K562 (cell line): Measurements from ENCODE around the gene PLPPR2. TPM values are rescaled to one million over a fixed set of nuclear protein-coding genes. Genes with fewer than 3 reads are reported as not detected.

ENCODE experiments used
- ATAC-seq: fragments of 200-7000 bp; cut with Tn5 transposase; 3 replicates; pipeline ENCODE4 v1.9.1; 2020; ENCODE audit warnings: moderate library complexity
- BruUV-seq: library from RNA; stranded (reverse); fragments of 400-500 nt; replicated peaks from 2 replicates; lab custom pipeline; 2021; lab: Mats Ljungman, UMichigan
- CTCF ChIA-PET: fragments of 300-600 bp; formaldehyde crosslinking; extraction: SDS; loops from one replicate; lab custom pipeline; 2021; ENCODE audit warnings: low intra/inter-chr PET ratio; lab: Yijun Ruan, JAX
- POLR2A ChIA-PET: fragments of 300-600, 350-650 bp; sonication (Branson Sonifier 250); formaldehyde crosslinking; extraction: SDS; loops from one replicate; lab custom pipeline; 2021; ENCODE audit warnings: antibody characterized with exemption, inconsistent platforms; lab: Yijun Ruan, JAX
- DNase-seq, 4 experiments: peaks; one replicate each; pipeline versions ENCODE4 v3.0.0 to v3.0.0-alpha.2; 2011 to 2018; ENCODE audit warnings: low spot score in 3 of 4, mixed read lengths in 3 of 4; ENCODE audit errors: extremely low read depth in 1 of 4
- FAIRE-seq: peaks from 2 replicates; lab custom pipeline; 2011; peaks lifted over from hg19 to GRCh38; lab: Jason Lieb, UNC
- H2AFZ ChIP-seq: 2 replicates; pipeline ENCODE4 v1.6.0; 2011; ENCODE audit warnings: low read depth, low read length, control low read depth, inconsistent platforms
- H3K27ac ChIP-seq: fragments of 200-600 bp; 3 replicates; pipeline ENCODE4 v1.8.0; 2011; ENCODE audit warnings: low read depth, mild to moderate bottlenecking, control low read depth, inconsistent platforms, low read length, moderate library complexity, mixed read lengths; ENCODE audit errors: extremely low read depth
- H3K27me3 ChIP-seq, 2 experiments: fragments of 300-600 bp in 1 of 2; 2 replicates in 1 of 2; 3 replicates in 1 of 2; pipeline versions ENCODE4 v1.6.0 to v1.8.0; 2011; ENCODE audit warnings: inconsistent platforms in 2 of 2, low read length in 2 of 2, mild to moderate bottlenecking in 1 of 2, mixed read lengths in 1 of 2, moderate library complexity in 1 of 2; ENCODE audit not compliant: control insufficient read depth in 2 of 2, insufficient read depth in 2 of 2
- H3K36me3 ChIP-seq: fragments of 300-600 bp; 3 replicates; pipeline ENCODE4 v1.8.0; 2011; ENCODE audit warnings: mild to moderate bottlenecking, low read length, inconsistent platforms; ENCODE audit not compliant: control insufficient read depth, insufficient read depth
- H3K4me1 ChIP-seq, 2 experiments: fragments of 200-600 bp in 1 of 2; replicated peaks in 1 of 2; 2 replicates in 1 of 2; 3 replicates in 1 of 2; pipeline versions ENCODE4 v1.5.1 to v1.8.0; 2011; ENCODE audit warnings: inconsistent platforms in 2 of 2, low read length in 2 of 2, mild to moderate bottlenecking in 1 of 2, mixed read lengths in 1 of 2, moderate library complexity in 1 of 2; ENCODE audit not compliant: control insufficient read depth in 2 of 2, insufficient read depth in 2 of 2
- H3K4me2 ChIP-seq: 2 replicates; pipeline ENCODE4 v1.6.1; 2011; ENCODE audit warnings: low read length, control low read depth, inconsistent platforms, mixed read lengths; ENCODE audit not compliant: insufficient read depth
- H3K4me3 ChIP-seq: fragments of 200-600 bp; sonication (generic), shearing (Covaris generic); 2 replicates; pipeline ENCODE4 v1.5.1; 2016; ENCODE audit warnings: control low read depth, inconsistent platforms
- H3K79me2 ChIP-seq: fragments of 200-600 bp; 3 replicates; pipeline ENCODE4 v1.8.0; 2011; ENCODE audit warnings: low read length, inconsistent platforms; ENCODE audit not compliant: control insufficient read depth, insufficient read depth
- H3K9ac ChIP-seq, 2 experiments: 2 replicates each; pipeline versions ENCODE4 v1.6.0 to v1.6.1; 2011; ENCODE audit warnings: low read depth in 2 of 2, low read length in 2 of 2, control low read depth in 1 of 2, inconsistent platforms in 1 of 2, mild to moderate bottlenecking in 1 of 2, mixed read lengths in 1 of 2; ENCODE audit not compliant: insufficient read depth in 1 of 2
- H3K9me1 ChIP-seq: one replicate; pipeline ENCODE4 v1.6.0; 2011; ENCODE audit warnings: inconsistent platforms, mild to moderate bottlenecking, low read length, moderate library complexity; ENCODE audit not compliant: control insufficient read depth, insufficient read depth
- H3K9me3 ChIP-seq: replicated peaks from 2 replicates; pipeline ENCODE4 v1.5.1; 2011; ENCODE audit warnings: low read depth, low read length, inconsistent platforms; ENCODE audit not compliant: control insufficient read depth, insufficient read depth
- H4K20me1 ChIP-seq: replicated peaks from 2 replicates; pipeline ENCODE4 v1.6.1; 2011; ENCODE audit warnings: low read length, inconsistent platforms, mixed read lengths; ENCODE audit not compliant: control insufficient read depth, insufficient read depth
- BCOR ChIP-seq: fragments of 450-650 bp; IDR thresholded peaks from 2 replicates; pipeline ENCODE4 v1.6.1; 2016
- CBFA2T3 ChIP-seq: fragments of 450-650 bp; IDR thresholded peaks from 2 replicates; pipeline ENCODE4 v1.6.1; 2017
- CHD2 ChIP-seq: IDR thresholded peaks from 2 replicates; pipeline ENCODE4 v1.6.1; 2011; ENCODE audit warnings: low read depth, low read length
- CTCF ChIP-seq, 3 experiments: IDR thresholded peaks in 2 of 3; conservative IDR thresholded peaks in 1 of 3; 2 replicates each; pipeline ENCODE4 v1.5.1; 2011 to 2012; ENCODE audit warnings: low read length in 3 of 3, mild to moderate bottlenecking in 3 of 3, control low read depth in 2 of 3, improper control_type of control experiment in 1 of 3, inconsistent platforms in 1 of 3, low read depth in 1 of 3, mixed read lengths in 1 of 3, moderate library complexity in 1 of 3; ENCODE audit not compliant: insufficient read depth in 2 of 3
- KDM1A ChIP-seq, 2 experiments: fragments of 450-650 bp; IDR thresholded peaks; 2 replicates each; pipeline ENCODE4 v1.6.1; 2016; ENCODE audit warnings: mild to moderate bottlenecking in 2 of 2
- RAD21 ChIP-seq, 2 experiments: fragments of 250-450 bp in 1 of 2; fragments of 450-650 bp in 1 of 2; sonication (Bioruptor Pico) in 1 of 2; formaldehyde crosslinking in 1 of 2; IDR thresholded peaks in 1 of 2; conservative IDR thresholded peaks in 1 of 2; 2 replicates each; pipeline versions ENCODE4 v1.4.0 to v1.8.0; 2020 to 2022; ENCODE audit warnings: mild to moderate bottlenecking in 2 of 2, moderate library complexity in 1 of 2
- RBM25 ChIP-seq: fragments of 200-400 bp; formaldehyde crosslinking; IDR thresholded peaks from 2 replicates; pipeline ENCODE4 v1.6.1; 2018; ENCODE audit warnings: low read length, low read depth, moderate library complexity; ENCODE audit not compliant: severe bottlenecking
- RCOR1 ChIP-seq, 2 experiments: IDR thresholded peaks; 2 replicates each; pipeline ENCODE4 v1.6.1; 2012; ENCODE audit warnings: low read depth in 2 of 2, low read length in 2 of 2, borderline replicate concordance in 1 of 2, improper control_type of control experiment in 1 of 2
- RNF2 ChIP-seq: sonication (generic); IDR thresholded peaks from 2 replicates; pipeline ENCODE4 v1.6.1; 2016
- SMARCA5 ChIP-seq: fragments of 450-650 bp; IDR thresholded peaks from 2 replicates; pipeline ENCODE4 v1.6.1; 2016
- SREBF1 ChIP-seq: fragments of 150-350 bp; IDR thresholded peaks from 2 replicates; pipeline ENCODE4 v1.6.1; 2014; ENCODE audit warnings: antibody characterized with exemption, low read depth, low read length, borderline replicate concordance
- SRF ChIP-seq, 2 experiments: fragments of 250-450, 450-650 bp in 1 of 2; sonication (Bioruptor Pico) in 1 of 2; sonication (generic) in 1 of 2; formaldehyde crosslinking; IDR thresholded peaks; 2 replicates each; pipeline versions ENCODE4 v1.5.0 to v1.5.1; 2020 to 2022; ENCODE audit warnings: mild to moderate bottlenecking in 1 of 2, missing genetic modification reagents in 1 of 2
- STAT5A ChIP-seq: IDR thresholded peaks from 2 replicates; pipeline ENCODE4 v1.6.1; 2012; ENCODE audit warnings: low read length, inconsistent platforms, borderline replicate concordance
- TAF9B ChIP-seq: fragments of 450-650 bp; IDR thresholded peaks from 2 replicates; pipeline ENCODE4 v1.6.1; 2018; ENCODE audit warnings: mild to moderate bottlenecking; ENCODE audit not compliant: partially characterized antibody
- ZFP36 ChIP-seq: fragments of 150-350 bp; IDR thresholded peaks from 2 replicates; pipeline ENCODE4 v1.6.1; 2018; ENCODE audit warnings: low read length, low read depth; ENCODE audit not compliant: partially characterized antibody
- WGBS: fragments of 100-300 bp; shearing (Covaris generic); methylation state at CpG from one replicate; pipeline ENCODE4 v1.1.6; 2016; ENCODE audit warnings: low coverage, mixed read lengths; ENCODE audit not compliant: insufficient coverage; ENCODE audit errors: missing lambda C conversion rate; 5-methylcytosine and 5-hydroxymethylcytosine counted together
- in situ Hi-C: fragments of 300-500 bp; cut with MboI; formaldehyde crosslinking; loops from 4 replicates; pipeline ENCODE4 v1.15.0; 2018; ENCODE audit warnings: inconsistent platforms, mixed read lengths
- intact Hi-C: fragments of 100-400 bp; cut with micrococcal nuclease; formaldehyde crosslinking; loops from 2 replicates; pipeline ENCODE4 v1.14.2; 2022
- polyA plus RNA-seq, 8 experiments: library from polyadenylated mRNA; depleted of rRNA in 4 of 8; stranded (reverse) in 5 of 8; unstranded in 3 of 8; fragments of >200 nt; fragmentation: Nextera tagmentation in 2 of 8; fragmentation: Illumina TruSeq in 1 of 8; extraction: Ambion mirVana in 2 of 8; extraction: Trizol in 1 of 8; gene quantifications; 2 replicates each; pipeline versions ENCODE4 v1.2.1 to v1.2.3, GENCODE V29; 2011 to 2014; ENCODE audit warnings: inconsistent platforms in 1 of 8, missing spikeins in 1 of 8
- total RNA-seq, 7 experiments: library from RNA; depleted of rRNA in 6 of 7; stranded (reverse); fragments of >200 nt in 6 of 7; fragmentation: Illumina TruSeq in 2 of 7; extraction: Trizol in 2 of 7; gene quantifications; 2 replicates each; pipeline versions ENCODE4 v1.2.1 to v1.2.3, GENCODE V29; 2011 to 2021; ENCODE audit warnings: low replicate concordance in 1 of 7
- TF ChIP-seq, protein P1 (sequence below): fragments of 250-450 bp; sonication (Bioruptor Pico); IDR thresholded peaks from 2 replicates; pipeline ENCODE4 v1.5.0; 2021; ENCODE audit warnings: mild to moderate bottlenecking, borderline replicate concordance

Gene PLPPR2
- total and polyA plus RNA-seq, 9 of the 15 experiments (the other 6 are each of a cell fraction or from before 2014, with no cell fraction given) = 0.49 to 15.9 (median 3.4) TPM

- in situ Hi-C loops (no loop called here), intact Hi-C loops (no loop called here)
- no peak for FAIRE-seq
- H3K36me3 ChIP-seq = no peaks in the 10 kb centered on the region
- H3K4me2 ChIP-seq = no peak overlapping the region
- H3K27me3 ChIP-seq = no peaks in the 10 kb centered on the region
- POLR2A ChIA-PET = interaction anchor here (0.6 to 1.5 kb wide), 5 partner anchors 10 to 483 kb away, joined by 3 to 4 read pairs (median 3); partner anchors contain the start of gene RAB3D
- H4K20me1 ChIP-seq = no peaks in the 10 kb centered on the region
- no peaks in the 10 kb centered on the region for H3K79me2 ChIP-seq
- H3K9me1 ChIP-seq = no peaks in the 10 kb centered on the region
- DNase-seq = peak in 2 of 4 experiments; percentile 13 to 16
- H3K27ac ChIP-seq = no peak overlapping the region
- TF ChIP-seq BCOR = peak; percentile 74
- TF ChIP-seq ZFP36 = peak; percentile 69
- no peak for TF ChIP-seq RNF2
- TF ChIP-seq TAF9B = no peak
- TF ChIP-seq RBM25 = peak; percentile 76
- 0 out of 4 replicates have a peak, but pooled peaks of 1 of the 2 experiments have one; percentile 8 for TF ChIP-seq RAD21 (CRISPR knock-in tag; conservative IDR thresholded peaks at IDR 0.05 in 1 of 2, IDR thresholded peaks at IDR 0.05 in 1 of 2)
- TF ChIP-seq RCOR1 (IDR thresholded peaks at IDR 0.05; ENCODE audit: borderline replicate concordance in 1 of 2, low read depth in 2 of 2, low read length in 2 of 2) = peak in 1 of 2 experiments; percentile 36; a peak in 1 of 4 replicates
- no peak for TF ChIP-seq STAT5A
- TF ChIP-seq, protein P1, sequence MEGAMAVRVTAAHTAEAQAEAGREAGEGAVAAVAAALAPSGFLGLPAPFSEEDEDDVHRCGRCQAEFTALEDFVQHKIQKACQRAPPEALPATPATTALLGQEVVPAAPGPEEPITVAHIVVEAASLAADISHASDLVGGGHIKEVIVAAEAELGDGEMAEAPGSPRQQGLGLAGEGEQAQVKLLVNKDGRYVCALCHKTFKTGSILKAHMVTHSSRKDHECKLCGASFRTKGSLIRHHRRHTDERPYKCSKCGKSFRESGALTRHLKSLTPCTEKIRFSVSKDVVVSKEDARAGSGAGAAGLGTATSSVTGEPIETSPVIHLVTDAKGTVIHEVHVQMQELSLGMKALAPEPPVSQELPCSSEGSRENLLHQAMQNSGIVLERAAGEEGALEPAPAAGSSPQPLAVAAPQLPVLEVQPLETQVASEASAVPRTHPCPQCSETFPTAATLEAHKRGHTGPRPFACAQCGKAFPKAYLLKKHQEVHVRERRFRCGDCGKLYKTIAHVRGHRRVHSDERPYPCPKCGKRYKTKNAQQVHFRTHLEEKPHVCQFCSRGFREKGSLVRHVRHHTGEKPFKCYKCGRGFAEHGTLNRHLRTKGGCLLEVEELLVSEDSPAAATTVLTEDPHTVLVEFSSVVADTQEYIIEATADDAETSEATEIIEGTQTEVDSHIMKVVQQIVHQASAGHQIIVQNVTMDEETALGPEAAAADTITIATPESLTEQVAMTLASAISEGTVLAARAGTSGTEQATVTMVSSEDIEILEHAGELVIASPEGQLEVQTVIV = no peak
- peak in 1 of 2 experiments; percentile 60; a peak in 2 of 4 replicates for TF ChIP-seq KDM1A (IDR thresholded peaks at IDR 0.05)
- TF ChIP-seq CBFA2T3 = 0 out of 2 replicates have a peak, but pooled peaks have one; percentile 6
- peak; percentile 73; the same call in 1 of the 2 replicates for TF ChIP-seq CHD2
- TF ChIP-seq CTCF (IDR thresholded peaks at IDR 0.05 in 2 of 3, conservative IDR thresholded peaks at IDR 0.05 in 1 of 3; ENCODE audit: insufficient read depth in 2 of 3, low read depth in 1 of 3, low read length in 3 of 3) = peak in 2 of 3 experiments; percentile 15 to 36; a peak in 2 of 6 replicates
- TF ChIP-seq SRF (CRISPR knock-in tag; IDR thresholded peaks at IDR 0.05) = 0 out of 4 replicates have a peak, but pooled peaks of 1 of the 2 experiments have one; percentile 11
- peak; percentile 44; the same call in 1 of the 2 replicates for TF ChIP-seq SMARCA5
- TF ChIP-seq SREBF1 = no peak
- CTCF ChIA-PET = no interaction called here
- BruUV-seq = no TSS peak
- H3K9ac ChIP-seq = no peak overlapping the region; a peak in 1 of 4 replicates
- WGBS = 57% methylated on average over 12 of the region's 14 CpGs
- peaks cover 17 to 27% of the 10 kb centered on the region in 2 experiments; a peak in 4 of 5 replicates for H3K4me1 ChIP-seq
- H3K4me3 ChIP-seq = no peak overlapping the region
- H3K9me3 ChIP-seq = no peaks in the 10 kb centered on the region
- no peak for ATAC-seq
- no peak overlapping the region for H2AFZ ChIP-seq
These were observed 33.8 kb upstream of the PLPPR2 start for GRCh38 chr19:11321191-11322126.
